Measurements from ENCODE around the gene CDH13.

CDH13 gene

DNA sequence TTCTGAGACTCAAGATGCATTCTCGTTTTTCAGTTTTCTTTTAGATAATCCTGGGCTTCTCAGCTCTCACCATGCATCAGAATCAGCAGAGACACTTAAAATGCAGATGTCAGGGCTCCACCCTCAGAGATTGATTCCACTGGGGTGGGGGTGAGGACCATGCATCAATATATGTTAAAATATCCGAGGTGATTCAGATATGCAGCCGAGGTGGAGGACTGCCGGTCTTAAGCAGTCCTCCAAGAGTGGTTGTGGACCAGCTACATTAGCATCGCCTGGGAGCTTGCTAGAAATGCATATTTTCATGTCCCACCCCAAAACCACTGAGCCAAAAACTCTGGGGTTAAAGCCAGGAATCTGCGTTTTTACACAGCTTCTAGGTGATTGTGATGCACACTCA lies 501.3 kb downstream of the CDH13 start:
- CTCF ChIA-PET = interaction anchor here (1.3 kb wide), 1 partner anchor 8 kb away, joined by 4 read pairs; no protein-coding TSS in a partner anchor
- POLR2A ChIA-PET = no interaction called here
- DNase-seq (ENCODE audit: extremely low spot score) = no peak
- TF ChIP-seq, protein P1, sequence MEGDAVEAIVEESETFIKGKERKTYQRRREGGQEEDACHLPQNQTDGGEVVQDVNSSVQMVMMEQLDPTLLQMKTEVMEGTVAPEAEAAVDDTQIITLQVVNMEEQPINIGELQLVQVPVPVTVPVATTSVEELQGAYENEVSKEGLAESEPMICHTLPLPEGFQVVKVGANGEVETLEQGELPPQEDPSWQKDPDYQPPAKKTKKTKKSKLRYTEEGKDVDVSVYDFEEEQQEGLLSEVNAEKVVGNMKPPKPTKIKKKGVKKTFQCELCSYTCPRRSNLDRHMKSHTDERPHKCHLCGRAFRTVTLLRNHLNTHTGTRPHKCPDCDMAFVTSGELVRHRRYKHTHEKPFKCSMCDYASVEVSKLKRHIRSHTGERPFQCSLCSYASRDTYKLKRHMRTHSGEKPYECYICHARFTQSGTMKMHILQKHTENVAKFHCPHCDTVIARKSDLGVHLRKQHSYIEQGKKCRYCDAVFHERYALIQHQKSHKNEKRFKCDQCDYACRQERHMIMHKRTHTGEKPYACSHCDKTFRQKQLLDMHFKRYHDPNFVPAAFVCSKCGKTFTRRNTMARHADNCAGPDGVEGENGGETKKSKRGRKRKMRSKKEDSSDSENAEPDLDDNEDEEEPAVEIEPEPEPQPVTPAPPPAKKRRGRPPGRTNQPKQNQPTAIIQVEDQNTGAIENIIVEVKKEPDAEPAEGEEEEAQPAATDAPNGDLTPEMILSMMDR (IDR thresholded peaks at IDR 0.05; ENCODE audit: control extremely low read depth, extremely low read depth, low read depth, missing control alignments) = no peak

DNA sequence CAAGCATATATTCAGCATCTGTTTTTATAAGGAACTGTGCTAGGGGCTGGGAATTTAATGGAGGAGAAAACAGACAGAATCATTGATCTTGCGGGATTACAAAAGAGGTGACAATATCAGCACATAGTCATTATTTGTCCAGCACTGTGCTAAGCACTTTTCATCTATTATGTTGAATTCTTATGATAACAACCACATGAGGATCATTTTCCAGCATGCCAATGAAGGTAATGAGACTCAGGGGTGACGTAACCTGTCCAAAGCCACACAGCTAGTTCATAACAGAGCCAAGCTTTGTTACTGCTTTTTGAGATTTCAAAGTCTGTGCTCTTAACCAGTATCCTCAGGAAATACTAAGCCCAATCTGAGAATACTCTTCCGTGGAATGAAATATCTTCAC lies 503.3 kb downstream of the CDH13 start:
- ChIA-PET CTCF (no interaction called here), POLR2A (no interaction called here)
- TF ChIP-seq, protein P1 (IDR thresholded peaks at IDR 0.05; ENCODE audit: control extremely low read depth, extremely low read depth, low read depth, missing control alignments) = no peak
- no peak for DNase-seq (ENCODE audit: extremely low spot score)

DNA sequence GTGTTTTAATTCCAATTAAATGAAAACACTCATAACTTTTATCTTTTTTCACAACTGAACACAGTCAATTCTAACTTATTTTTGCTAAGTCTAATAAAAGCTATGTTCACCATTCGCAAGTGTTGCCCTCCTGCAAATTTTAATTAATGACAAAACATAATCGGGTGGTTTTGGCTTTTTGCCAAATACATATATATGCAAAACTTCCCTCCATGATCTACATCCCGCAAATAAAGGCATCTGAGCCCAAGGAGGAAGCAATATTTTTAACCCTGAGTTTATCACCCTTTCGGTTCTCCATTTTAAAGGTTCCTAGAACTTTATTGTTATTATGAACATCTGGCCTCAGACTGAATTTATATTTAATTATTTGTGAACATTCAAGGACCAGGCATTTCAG lies 507.9 kb downstream of the CDH13 start:
- ChIA-PET CTCF (no interaction called here), POLR2A (no interaction called here)
- no peak for DNase-seq (ENCODE audit: extremely low spot score)
- TF ChIP-seq, protein P1 (IDR thresholded peaks at IDR 0.05; ENCODE audit: control extremely low read depth, extremely low read depth, low read depth, missing control alignments) = no peak

DNA sequence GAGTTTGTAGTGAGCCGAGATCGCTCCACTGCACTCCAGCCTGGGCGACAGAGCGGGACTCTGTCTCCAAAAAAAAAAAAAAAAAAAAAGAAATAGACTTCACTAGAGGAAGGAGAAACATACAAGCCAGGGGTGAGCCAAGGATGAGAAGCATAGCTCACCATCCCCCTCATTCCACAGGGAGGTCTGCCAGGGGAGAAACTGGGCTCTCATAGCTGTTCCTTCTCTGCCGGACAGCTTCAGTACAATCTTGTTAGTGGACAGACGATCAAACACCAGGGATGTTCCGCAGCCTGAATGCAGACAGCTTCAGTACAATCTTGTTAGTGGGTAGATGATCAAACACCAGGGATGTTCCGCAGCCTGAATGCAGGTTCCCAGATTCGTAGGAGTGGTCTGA lies 509.6 kb downstream of the CDH13 start:
- ChIA-PET CTCF (no interaction called here), POLR2A (no interaction called here)
- TF ChIP-seq, protein P1 (IDR thresholded peaks at IDR 0.05; ENCODE audit: control extremely low read depth, extremely low read depth, low read depth, missing control alignments) = no peak
- DNase-seq (ENCODE audit: extremely low spot score) = no peak

DNA sequence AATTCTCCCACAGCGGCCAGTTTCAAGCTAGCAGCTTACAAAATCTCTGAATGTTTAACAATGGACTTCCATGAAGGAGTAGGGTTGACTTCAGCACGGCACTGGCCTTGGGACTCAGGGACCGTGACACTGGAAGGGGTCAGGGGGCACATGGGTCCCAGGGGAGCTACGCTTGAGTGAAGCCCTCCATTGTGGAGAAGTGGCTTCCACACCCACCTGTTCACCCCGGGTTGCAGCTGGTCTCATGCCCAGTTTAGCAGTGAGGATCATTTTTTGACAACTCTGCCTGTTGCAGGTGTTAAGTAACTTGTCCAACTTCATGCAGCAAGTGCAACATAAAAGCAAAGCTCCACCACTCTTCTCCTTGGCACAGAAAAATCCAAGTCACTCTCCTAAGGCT lies 510.2 kb downstream of the CDH13 start:
- CTCF ChIA-PET = no interaction called here

DNA sequence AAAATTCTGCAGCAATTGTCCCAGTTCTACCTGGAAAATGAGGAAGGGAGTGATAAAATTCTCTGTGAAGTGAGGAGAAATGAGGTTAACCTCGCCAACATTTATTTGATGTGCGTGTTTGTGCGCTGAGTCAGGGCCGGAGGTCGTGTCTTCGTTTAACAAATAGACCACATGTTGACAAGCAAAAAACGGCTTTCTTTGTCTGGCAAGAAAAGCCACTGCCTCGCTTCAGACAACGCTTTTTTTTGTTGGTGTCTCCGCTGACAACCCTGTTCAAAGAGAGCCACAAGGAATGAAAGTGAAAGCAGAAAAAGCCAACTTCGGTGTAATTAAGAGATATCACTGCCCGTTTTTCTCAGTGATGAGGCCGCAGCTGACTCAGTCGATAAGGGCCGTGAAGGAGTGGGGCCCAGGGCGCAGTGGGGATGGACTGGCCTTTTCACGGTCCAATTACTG lies 510.6 kb downstream of the CDH13 start:
- no peak for DNase-seq (ENCODE audit: extremely low spot score)
- POLR2A ChIA-PET = no interaction called here
- TF ChIP-seq, protein P1 (IDR thresholded peaks at IDR 0.05; ENCODE audit: control extremely low read depth, extremely low read depth, low read depth, missing control alignments) = no peak
- CTCF ChIA-PET = no interaction called here

More for the DNA sequence above, 510.2 kb downstream of the CDH13 start:
- no peak for DNase-seq (ENCODE audit: extremely low spot score)
- POLR2A ChIA-PET = no interaction called here
- TF ChIP-seq, protein P1 (IDR thresholded peaks at IDR 0.05; ENCODE audit: control extremely low read depth, extremely low read depth, low read depth, missing control alignments) = no peak

DNA sequence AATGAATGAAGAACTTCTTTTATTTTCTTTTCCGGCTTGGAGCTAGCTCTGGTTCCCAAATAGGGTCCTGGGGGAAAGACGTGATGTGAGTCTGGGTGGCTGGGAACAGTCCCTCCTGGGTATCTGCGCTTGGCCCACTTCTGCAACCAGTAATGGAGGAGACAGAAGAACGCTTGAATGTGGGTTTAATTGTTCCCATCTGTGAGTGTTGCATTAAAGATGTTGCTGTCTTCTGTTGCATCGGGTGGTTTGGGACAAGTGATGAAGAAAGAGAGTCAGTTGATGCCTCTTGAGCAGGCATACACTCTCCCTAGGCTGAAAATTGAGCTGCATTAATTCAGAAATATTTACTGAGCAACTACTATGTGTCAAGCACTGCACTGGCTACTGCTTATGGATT lies 511.1 kb downstream of the CDH13 start:
- CTCF ChIA-PET = no interaction called here
- no peak for DNase-seq (ENCODE audit: extremely low spot score)
- POLR2A ChIA-PET = no interaction called here
- TF ChIP-seq, protein P1 (IDR thresholded peaks at IDR 0.05; ENCODE audit: control extremely low read depth, extremely low read depth, low read depth, missing control alignments) = no peak

All from GM10248 (cell line).